Neural cell (in vitro differentiated cells): Measurements from ENCODE around the gene SPEG. TPM values are rescaled to one million over a fixed set of nuclear protein-coding genes. Genes with fewer than 3 reads are reported as not detected.

Experiments
- H2AFZ ChIP-seq: fragments of 200-600, 300-800 bp; sonication (generic), shearing (Covaris generic); 2 replicates; pipeline ENCODE4 v1.6.0; 2014; ENCODE audit warnings: low read depth, mild to moderate bottlenecking, antibody characterized with exemption, low read length, moderate library complexity
- H3F3A ChIP-seq: fragments of 200-600 bp; shearing (Covaris generic); 2 replicates; pipeline ENCODE4 v1.6.1; 2016; ENCODE audit warnings: mild to moderate bottlenecking, moderate library complexity, mixed read lengths, antibody characterized with exemption, low read length; ENCODE audit not compliant: insufficient read depth, poor library complexity, severe bottlenecking
- H3K27ac ChIP-seq: fragments of 200-600, 300-800 bp; sonication (generic), shearing (Covaris generic); 2 replicates; pipeline ENCODE4 v1.5.1; 2014; ENCODE audit warnings: mild to moderate bottlenecking, low read length, moderate library complexity
- H3K27me3 ChIP-seq: fragments of 300-800, 200-600 bp; sonication (generic), shearing (Covaris generic); 2 replicates; pipeline ENCODE4 v1.6.0; 2014; ENCODE audit warnings: mild to moderate bottlenecking, low read depth, low read length, moderate library complexity; ENCODE audit not compliant: insufficient read depth
- H3K36me3 ChIP-seq: fragments of 300-800, 200-600 bp; sonication (generic), shearing (Covaris generic); 2 replicates; pipeline ENCODE4 v1.5.1; 2014; ENCODE audit warnings: mild to moderate bottlenecking, antibody characterized with exemption, low read length, moderate library complexity; ENCODE audit not compliant: insufficient read depth
- H3K4me2 ChIP-seq: fragments of 300-800, 200-600 bp; sonication (generic), shearing (Covaris generic); 2 replicates; pipeline ENCODE4 v1.6.0; 2014; ENCODE audit warnings: mild to moderate bottlenecking, low read length
- H3K4me3 ChIP-seq: fragments of 300-800, 200-600 bp; sonication (generic), shearing (Covaris generic); 2 replicates; pipeline ENCODE4 v1.5.1; 2014; ENCODE audit warnings: mild to moderate bottlenecking, low read length, moderate library complexity
- H3K79me2 ChIP-seq: fragments of 200-600 bp; shearing (Covaris generic); replicated peaks from 2 replicates; pipeline ENCODE4 v1.6.0; 2014; ENCODE audit warnings: mild to moderate bottlenecking, low read length, moderate library complexity; ENCODE audit not compliant: insufficient read depth
- H3K9ac ChIP-seq: fragments of 300-800, 200-600 bp; sonication (generic), shearing (Covaris generic); 2 replicates; pipeline ENCODE4 v1.6.1; 2016; ENCODE audit warnings: mild to moderate bottlenecking, low read length, mixed read lengths
- H3K9me2 ChIP-seq: fragments of 200-600 bp; shearing (Covaris generic); 2 replicates; pipeline ENCODE4 v1.6.1; 2016; ENCODE audit warnings: mild to moderate bottlenecking, low read length, mixed read lengths; ENCODE audit not compliant: insufficient read depth
- H3K9me3 ChIP-seq: fragments of 200-600, 300-800 bp; sonication (generic), shearing (Covaris generic); 2 replicates; pipeline ENCODE4 v1.6.1; 2016; ENCODE audit warnings: mild to moderate bottlenecking, mixed run types, low read length, moderate library complexity, mixed read lengths
- H4K20me1 ChIP-seq: fragments of 200-600 bp; shearing (Covaris generic); 2 replicates; pipeline ENCODE4 v1.6.1; 2016; ENCODE audit warnings: mild to moderate bottlenecking, mixed run types; ENCODE audit not compliant: insufficient read depth
- EP300 ChIP-seq: fragments of 450-650 bp; conservative IDR thresholded peaks from 2 replicates; pipeline ENCODE4 v1.6.1; 2014; ENCODE audit warnings: antibody characterized with exemption, mild to moderate bottlenecking, moderate library complexity; ENCODE audit not compliant: poor library complexity, severe bottlenecking
- EZH2 ChIP-seq: fragments of 200-600, 300-800 bp; shearing (Covaris generic), sonication (generic); IDR thresholded peaks from 2 replicates; pipeline ENCODE4 v1.6.1; 2014; ENCODE audit warnings: antibody characterized with exemption, low read length, borderline replicate concordance, mild to moderate bottlenecking; ENCODE audit not compliant: insufficient read depth, poor library complexity, severe bottlenecking
- MXI1 ChIP-seq: fragments of 450-650 bp; conservative IDR thresholded peaks from 2 replicates; pipeline ENCODE4 v1.6.1; 2014; ENCODE audit warnings: antibody characterized with exemption, mild to moderate bottlenecking; ENCODE audit not compliant: poor library complexity, severe bottlenecking
- POLR2AphosphoS5 ChIP-seq: IDR thresholded peaks from 2 replicates; pipeline ENCODE4 v1.6.1; 2012
- RAD21 ChIP-seq: fragments of 450-650 bp; conservative IDR thresholded peaks from 2 replicates; pipeline ENCODE4 v1.6.1; 2014; ENCODE audit warnings: antibody characterized with exemption, mild to moderate bottlenecking, moderate library complexity
- REST ChIP-seq: IDR thresholded peaks from 2 replicates; pipeline ENCODE4 v1.6.1; 2012; ENCODE audit warnings: borderline replicate concordance
- SMC3 ChIP-seq: fragments of 450-650 bp; conservative IDR thresholded peaks from 2 replicates; pipeline ENCODE4 v1.6.1; 2014; ENCODE audit warnings: antibody characterized with exemption, mild to moderate bottlenecking, moderate library complexity; ENCODE audit not compliant: poor library complexity
- TAF1 ChIP-seq: IDR thresholded peaks from 2 replicates; pipeline ENCODE4 v1.6.1; 2012; ENCODE audit warnings: low read depth
- polyA plus RNA-seq: library from polyadenylated mRNA; depleted of rRNA; stranded (reverse); fragments of >200 nt; gene quantifications from 2 replicates; pipeline ENCODE4 v1.2.3, GENCODE V29; 2014
- TF ChIP-seq, protein P1 (sequence below): fragments of 450-650 bp; IDR thresholded peaks from 2 replicates; pipeline ENCODE4 v1.5.1; 2014; ENCODE audit warnings: antibody characterized with exemption, mild to moderate bottlenecking, moderate library complexity; ENCODE audit not compliant: poor library complexity, severe bottlenecking

Gene SPEG
- polyA plus RNA-seq, 1 donor from 2014 or later: 58.3 TPM

- Histone ChIP-seq H3K36me3 (no peaks in the 10 kb centered on the region), H3K9me3 (no peaks in the 10 kb centered on the region), H3K4me3 (no peak overlapping the region), H2AFZ (no peak overlapping the region), H3K4me2 (no peak overlapping the region), H3K27me3 (peaks cover 7% of the 10 kb centered on the region), H3K27ac (no peak overlapping the region), H4K20me1 (no peaks in the 10 kb centered on the region), H3K9me2 (no peaks in the 10 kb centered on the region), H3F3A (no peaks in the 10 kb centered on the region), H3K9ac (no peak overlapping the region), H3K79me2 (no peaks in the 10 kb centered on the region)
- TF ChIP-seq POLR2AphosphoS5: no peak
- TF ChIP-seq EZH2: no peak
- TF ChIP-seq SMC3: no peak
- TF ChIP-seq REST: no peak
- no peak for TF ChIP-seq EP300
- no peak for TF ChIP-seq TAF1
Observed at GRCh38 chr2:219531639-219532377, 97.2 kb downstream of the SPEG start.

DNA sequence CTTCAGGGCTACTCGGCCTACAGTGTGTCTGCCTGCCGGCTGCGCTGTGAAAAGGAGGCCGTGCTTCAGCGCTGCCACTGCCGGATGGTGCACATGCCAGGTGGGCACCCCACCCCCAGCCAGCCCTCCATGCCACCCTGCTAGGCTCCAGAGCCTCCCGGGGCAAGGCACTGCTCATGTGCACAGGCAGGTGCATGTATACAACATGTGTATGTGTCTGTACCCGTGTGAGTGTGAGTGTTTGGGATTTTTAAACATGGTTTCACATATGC is 97.7 kb downstream of the SPEG start:
- H3K4me2 ChIP-seq: no peak overlapping the region
- H3K36me3 ChIP-seq: no peaks in the 10 kb centered on the region
- no peak overlapping the region for H3K4me3 ChIP-seq
- no peaks in the 10 kb centered on the region for H3K79me2 ChIP-seq
- no peaks in the 10 kb centered on the region for H3F3A ChIP-seq
- no peaks in the 10 kb centered on the region for H3K9me2 ChIP-seq
- no peaks in the 10 kb centered on the region for H4K20me1 ChIP-seq
- H3K9me3 ChIP-seq: no peaks in the 10 kb centered on the region
- H3K27ac ChIP-seq: no peak overlapping the region
- H3K27me3 ChIP-seq: peaks cover 7% of the 10 kb centered on the region
- no peak overlapping the region for H2AFZ ChIP-seq
- H3K9ac ChIP-seq: no peak overlapping the region
- TF ChIP-seq EZH2 (no peak), REST (no peak), POLR2AphosphoS5 (no peak), TAF1 (no peak), SMC3 (no peak), MXI1 (no peak), EP300 (no peak), RAD21 (no peak)
- TF ChIP-seq, protein P1, sequence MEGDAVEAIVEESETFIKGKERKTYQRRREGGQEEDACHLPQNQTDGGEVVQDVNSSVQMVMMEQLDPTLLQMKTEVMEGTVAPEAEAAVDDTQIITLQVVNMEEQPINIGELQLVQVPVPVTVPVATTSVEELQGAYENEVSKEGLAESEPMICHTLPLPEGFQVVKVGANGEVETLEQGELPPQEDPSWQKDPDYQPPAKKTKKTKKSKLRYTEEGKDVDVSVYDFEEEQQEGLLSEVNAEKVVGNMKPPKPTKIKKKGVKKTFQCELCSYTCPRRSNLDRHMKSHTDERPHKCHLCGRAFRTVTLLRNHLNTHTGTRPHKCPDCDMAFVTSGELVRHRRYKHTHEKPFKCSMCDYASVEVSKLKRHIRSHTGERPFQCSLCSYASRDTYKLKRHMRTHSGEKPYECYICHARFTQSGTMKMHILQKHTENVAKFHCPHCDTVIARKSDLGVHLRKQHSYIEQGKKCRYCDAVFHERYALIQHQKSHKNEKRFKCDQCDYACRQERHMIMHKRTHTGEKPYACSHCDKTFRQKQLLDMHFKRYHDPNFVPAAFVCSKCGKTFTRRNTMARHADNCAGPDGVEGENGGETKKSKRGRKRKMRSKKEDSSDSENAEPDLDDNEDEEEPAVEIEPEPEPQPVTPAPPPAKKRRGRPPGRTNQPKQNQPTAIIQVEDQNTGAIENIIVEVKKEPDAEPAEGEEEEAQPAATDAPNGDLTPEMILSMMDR: no peak
